IPS-18c (cell line): ENCODE results near the gene KIRREL2.
"Not testable (repeated sequence)": the region's sequence is repeated elsewhere in the genome, so short reads cannot be mapped to it uniquely, and the experiment has no call there.

Experiments
- H3K4me3 ChIP-seq: 2 replicates; pipeline ENCODE4 v1.7.0; 2013; ENCODE audit warnings: low read depth, mild to moderate bottlenecking, low read length, moderate library complexity; ENCODE audit not compliant: insufficient read depth
- H3K9me3 ChIP-seq: one replicate; pipeline ENCODE4 v1.6.1; 2013; ENCODE audit warnings: mild to moderate bottlenecking, low read length, moderate library complexity; ENCODE audit not compliant: control insufficient read depth, insufficient read depth

The KIRREL2 gene

DNA sequence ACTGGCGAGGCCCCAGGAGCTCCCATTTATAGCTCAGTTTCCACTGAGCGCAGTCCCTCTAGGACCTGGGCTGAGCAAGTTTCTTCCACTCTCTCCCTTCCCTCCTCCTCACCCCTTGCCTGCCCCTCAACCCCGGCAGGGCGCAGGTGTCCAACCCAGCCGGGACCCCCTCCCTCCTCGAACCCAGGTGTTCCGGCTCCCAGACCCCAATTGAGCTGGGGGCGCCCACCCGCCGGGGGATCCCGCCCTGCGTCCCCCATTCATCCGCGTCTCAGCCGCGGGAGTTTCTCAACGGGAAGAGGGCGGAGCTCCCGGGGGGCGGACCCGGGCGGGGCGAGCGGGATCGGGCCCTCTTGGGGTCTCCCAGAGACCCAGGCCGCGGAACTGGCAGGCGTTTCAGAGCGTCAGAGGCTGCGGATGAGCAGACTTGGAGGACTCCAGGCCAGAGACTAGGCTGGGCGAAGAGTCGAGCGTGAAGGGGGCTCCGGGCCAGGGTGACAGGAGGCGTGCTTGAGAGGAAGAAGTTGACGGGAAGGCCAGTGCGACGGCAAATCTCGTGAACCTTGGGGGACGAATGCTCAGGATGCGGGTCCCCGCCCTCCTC lies at the start of gene KIRREL2:
KIRREL2 (plus strand) TSS at position 366 of the 604 bp plus-strand sequence; CDS start at position 575, 209 bp downstream.
- no peaks in the 10 kb centered on the region for H3K9me3 ChIP-seq
- H3K4me3 ChIP-seq: peak within 1 kb of the TSS; percentile 60

DNA sequence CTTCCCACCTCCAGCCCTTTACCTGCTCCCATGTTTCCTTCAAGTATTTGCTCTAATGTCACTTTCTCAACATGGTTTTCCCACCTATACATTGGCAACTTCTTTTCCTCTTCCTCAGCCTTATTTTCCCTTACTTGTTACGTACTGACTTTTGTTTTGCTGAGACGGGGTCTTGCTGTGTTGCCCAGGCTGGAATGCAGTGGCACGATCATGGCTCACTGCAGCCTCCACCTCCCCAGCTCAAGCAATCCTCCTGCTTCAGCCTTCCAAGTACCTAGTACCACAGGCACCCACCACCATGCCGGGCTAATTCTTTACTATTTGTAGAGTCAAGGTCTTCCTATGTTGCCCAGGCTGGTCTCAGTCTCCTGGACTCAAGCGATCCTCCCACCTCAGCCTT lies 49.1 kb upstream of the KIRREL2 start:
- Histone ChIP-seq H3K9me3 (no peaks in the 10 kb centered on the region), H3K4me3 (no peak overlapping the region)

DNA sequence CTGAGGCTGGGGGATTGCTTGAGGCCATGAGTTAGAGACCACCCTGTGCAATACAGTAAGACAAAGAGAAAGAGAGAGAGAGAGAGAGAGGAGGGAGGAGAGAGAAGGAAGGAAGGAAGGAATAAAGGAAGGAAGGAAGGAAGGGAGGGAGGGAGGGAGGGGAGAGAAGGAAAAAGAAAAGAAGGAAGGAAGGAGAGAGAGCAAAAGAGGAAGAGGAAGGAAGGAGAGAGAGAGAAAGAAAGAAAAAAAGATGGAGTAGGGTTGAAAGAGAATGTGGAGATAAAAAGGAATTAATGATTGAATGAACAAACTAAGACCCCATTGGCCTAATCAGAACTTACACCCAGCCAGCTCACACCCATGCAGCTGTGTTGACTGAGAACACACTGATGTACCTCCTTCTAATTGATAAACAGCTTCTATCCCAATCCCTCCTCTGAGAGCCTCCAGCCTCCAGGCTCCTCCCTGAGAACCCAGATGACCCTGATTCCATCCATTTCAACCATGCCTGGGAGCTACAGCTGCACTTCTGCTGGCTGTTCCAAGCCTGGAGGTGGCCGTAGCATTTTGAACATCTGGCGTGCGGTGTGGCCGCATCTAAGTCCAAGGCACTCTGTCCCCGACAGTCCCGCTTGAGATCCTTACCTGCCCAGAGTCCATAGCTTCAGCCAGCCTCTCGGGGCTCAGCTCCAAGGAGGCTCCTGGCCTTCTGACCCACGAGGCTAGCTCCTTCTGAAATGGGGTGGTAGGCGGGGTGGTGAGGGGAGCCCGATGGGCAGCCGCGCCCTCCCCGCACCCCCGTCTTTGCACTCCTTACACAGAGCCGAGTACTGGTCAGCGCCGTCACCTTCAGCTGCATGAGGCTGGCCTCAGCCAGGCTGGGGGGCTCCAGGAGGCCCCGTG lies 45.1 kb upstream of the KIRREL2 start:
- no peaks in the 10 kb centered on the region for H3K9me3 ChIP-seq

DNA sequence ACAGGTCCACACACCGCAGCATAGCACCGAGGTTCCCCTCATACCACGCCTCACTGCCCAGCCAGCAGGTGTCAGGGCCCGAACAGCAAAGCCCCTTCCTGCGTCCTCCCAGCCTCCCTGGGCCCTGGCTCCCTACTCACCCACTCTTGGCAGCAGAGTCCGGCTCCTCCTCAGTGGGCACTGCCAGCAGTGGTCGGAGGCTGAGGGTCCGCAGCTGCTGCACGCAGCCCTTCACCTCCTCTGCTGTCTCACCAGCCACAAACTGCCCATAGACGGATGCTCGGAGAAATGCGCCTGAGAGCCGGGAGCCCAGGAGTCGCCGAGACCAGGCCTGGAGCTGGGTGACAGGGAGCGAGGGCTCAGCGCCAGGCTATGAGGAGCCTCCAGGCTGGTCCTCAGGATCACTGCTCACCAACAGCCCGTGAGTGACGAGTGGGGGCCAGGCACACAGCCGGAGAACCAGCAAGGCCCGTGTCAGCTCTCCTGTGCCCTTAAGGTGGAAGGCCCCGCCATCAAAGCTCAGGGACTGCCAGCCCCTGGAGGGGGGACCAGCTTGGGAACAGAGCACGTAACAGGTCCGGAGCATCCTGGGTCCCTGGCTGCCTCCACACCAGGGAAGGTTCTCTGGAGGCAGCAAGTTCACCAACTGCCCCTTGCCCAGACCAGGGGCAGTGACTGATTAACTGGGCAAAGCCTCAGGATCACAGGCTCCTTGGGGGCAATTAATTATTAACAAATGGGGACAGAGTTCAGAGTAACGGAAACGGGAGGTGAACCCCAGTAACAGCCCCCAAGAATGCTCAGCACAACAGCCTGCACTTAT lies 44.3 kb upstream of the KIRREL2 start, which contains the start of gene PRODH2:
PRODH2 (minus strand) TSS at position 626 of the 823 bp plus-strand sequence; CDS start at position 586, 40 bp downstream.
- no peaks in the 10 kb centered on the region for H3K9me3 ChIP-seq
- H3K4me3 ChIP-seq: no peak within 1 kb of the TSS

More for the DNA sequence above, 45.1 kb upstream of the KIRREL2 start:
- no peak overlapping the region for H3K4me3 ChIP-seq

DNA sequence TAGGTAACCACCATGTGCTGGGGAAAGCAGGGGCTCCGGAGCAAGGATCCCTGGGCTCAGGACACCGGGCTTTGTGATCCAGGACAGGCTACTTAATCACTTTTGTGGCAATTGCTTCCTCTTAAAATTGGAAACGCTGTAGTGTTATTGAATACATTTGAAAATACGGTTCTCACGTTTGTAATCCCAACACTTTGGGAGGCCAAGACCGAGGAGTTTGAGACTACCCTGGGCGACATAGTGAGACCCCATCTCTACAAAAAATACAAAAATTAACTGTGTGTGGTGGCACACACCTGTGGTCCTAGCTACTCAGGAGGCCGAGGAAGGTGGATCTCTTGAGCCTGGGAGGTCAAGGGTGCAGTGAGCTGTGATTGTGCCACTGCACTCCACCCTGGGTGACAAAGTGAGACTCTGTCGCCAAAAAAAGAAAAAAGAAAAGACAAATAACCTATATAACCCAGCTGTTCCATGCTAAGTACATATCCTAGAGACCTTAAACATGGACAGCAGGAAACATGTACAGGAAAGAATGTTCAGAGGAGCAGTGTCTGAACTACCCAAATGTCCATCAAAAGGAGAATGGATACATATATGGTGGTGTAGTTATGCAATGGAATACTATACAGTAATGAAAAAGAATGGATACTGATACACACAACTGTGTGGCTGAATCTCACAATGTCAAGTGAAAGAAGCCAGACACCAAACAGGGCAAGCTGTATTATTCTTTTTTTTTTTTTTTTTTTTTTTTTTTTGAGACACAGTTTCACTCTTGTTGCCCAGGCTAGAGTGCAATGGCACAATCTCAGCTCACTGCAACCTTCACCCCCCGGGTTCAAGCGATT lies 43.4 kb upstream of the KIRREL2 start:
- H3K9me3 ChIP-seq: no peaks in the 10 kb centered on the region
- H3K4me3 ChIP-seq: no peak overlapping the region

DNA sequence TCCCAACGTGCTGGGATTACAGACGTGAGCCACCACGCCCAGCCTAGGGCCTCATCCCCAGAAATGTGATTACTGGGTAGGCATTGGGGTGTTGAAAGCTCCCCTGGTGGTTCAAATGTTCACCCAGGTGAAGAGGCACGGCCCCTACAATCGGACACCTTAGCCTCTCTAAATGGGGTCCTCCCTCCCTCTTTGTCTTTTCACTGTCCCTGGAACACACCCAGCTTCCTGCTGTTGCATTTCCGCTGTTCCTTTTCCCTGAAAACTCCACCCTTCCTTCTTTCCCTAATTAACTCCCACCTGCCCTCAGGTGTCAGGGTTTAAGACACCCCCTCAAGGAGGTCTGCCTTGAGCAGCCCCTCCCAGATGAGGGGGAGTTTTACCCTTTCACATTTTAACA lies 40.4 kb upstream of the KIRREL2 start:
- H3K9me3 ChIP-seq: no peaks in the 10 kb centered on the region
- no peak overlapping the region for H3K4me3 ChIP-seq

DNA sequence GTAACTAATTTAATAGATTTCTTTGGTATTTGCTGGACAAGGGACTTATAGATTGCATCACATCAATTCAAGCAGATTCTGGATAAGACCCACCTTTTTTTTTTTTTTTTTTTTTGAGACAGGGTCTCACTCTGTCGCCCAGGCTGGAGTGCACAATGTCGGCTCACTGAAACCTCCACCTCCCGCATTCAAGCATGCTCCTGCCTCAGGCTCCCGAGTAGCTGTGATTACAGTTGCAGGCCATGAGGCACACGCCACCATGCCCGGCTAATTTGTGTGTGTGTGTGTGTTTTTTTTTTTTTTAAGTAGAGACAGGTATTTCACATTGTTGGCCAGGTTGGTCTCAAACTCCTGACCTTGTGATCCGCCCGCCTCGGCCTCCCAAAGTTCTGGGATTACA lies 39.9 kb upstream of the KIRREL2 start:
- H3K4me3 ChIP-seq: no peak overlapping the region
- H3K9me3 ChIP-seq: no peaks in the 10 kb centered on the region

DNA sequence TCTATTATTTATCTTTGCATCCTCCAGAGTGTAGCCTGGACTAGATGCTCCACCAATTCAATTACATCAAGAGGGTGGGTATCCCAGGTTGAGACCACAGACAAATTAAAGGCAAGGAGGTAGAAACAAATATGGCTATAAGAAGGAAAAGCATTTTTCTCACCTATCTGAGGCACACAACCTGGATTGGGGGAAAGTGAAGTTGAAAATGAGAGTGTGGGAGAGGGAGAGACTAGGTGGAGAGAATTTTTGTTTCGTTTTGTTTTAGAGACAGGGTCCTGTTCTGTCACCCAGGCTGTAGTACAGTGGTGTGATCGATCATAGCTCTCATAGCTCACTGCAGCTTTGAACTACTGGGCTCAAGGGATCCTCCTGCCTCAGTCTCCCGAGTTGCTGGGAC lies 38.3 kb upstream of the KIRREL2 start:
- Histone ChIP-seq H3K9me3 (no peaks in the 10 kb centered on the region), H3K4me3 (no peak overlapping the region)

DNA sequence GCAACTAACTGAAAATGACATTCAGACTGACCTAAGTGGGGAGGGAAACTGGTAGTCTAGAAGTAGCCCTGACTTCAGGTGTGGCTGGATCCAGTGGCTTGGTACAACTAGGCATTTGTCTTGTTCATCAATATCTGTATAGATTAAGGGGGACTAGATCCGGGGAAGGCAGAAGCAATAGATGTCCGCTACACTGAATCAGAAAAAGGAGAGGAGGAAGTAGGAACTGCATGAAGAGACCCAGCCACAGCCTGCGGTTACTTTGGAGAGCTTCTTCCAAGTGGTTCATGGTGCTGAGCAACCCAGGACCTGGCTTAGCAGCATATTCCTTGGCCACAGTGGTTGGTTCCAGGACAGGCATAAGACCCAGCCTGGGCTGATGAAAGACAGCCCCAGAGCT lies 34.1 kb upstream of the KIRREL2 start:
- Histone ChIP-seq H3K4me3 (no peak overlapping the region), H3K9me3 (no peaks in the 10 kb centered on the region)

DNA sequence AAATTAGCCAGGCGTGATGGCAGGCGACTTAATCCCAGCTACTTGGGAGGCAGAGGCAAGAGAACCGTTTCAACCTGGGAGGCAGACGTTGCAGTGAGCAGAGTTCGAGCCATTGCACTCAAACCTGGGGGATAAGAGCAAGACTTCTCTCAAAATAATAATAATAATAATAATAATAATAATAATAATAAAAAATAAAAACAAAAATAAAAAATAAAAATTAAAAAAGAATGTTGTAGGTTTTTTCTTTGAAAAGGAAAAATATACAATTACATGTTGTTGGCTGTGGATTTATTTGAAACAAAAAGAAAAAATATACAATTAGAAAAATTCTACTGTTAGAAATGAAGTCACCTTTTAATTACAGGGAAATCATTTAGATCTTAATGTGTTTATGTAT lies 32.6 kb upstream of the KIRREL2 start:
- Histone ChIP-seq H3K9me3 (no peaks in the 10 kb centered on the region), H3K4me3 (no peak overlapping the region)

DNA sequence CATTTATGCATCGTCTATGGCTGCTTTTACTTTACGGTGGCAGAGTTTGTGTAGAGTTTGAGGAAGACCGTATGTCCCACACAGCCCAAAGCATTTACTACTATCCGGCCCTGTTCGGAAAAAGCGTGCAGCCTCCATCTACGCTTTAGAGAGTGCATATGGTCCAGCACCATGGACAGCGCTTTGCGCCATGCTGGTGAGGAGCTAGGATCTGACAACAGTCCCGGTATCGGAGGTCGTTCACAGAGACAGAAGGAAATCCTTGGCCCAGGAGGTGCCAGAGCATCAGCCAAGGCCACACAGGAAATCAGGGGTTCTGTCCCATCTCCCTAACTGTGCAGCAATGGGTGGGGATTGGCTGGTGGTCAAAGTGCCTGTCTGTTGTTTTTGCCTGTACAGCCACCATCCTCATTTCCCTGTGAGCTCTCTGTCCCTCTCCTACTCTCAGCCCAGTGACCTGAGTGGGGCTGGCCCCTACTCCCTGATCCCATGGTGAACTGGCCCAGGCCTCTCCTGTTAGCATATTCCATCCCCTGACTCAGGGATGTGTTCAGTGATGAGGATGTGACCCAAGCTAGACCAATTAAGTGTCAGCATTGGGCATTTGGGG lies 27.9 kb upstream of the KIRREL2 start:
- Histone ChIP-seq H3K4me3 (no peak overlapping the region), H3K9me3 (no peaks in the 10 kb centered on the region)

DNA sequence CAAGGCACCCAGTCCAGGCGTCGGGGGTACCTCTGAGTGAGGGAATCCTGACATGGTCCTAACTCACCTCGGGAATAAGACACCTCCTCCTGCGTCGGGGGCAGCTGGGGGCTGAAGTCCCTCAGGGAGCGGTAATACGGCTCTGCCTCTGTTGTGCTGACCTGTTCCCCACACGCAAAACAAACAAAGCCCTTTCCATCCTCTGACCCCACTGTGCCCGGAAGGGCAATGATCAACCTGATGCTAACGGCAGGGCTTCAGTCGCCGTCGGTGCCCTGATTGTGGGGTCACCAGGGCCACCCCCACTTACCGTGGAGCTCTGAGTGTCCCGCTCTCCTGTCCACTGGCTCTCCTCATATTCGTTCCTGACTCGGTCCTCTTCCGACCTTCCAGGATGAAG lies 25.7 kb upstream of the KIRREL2 start:
- H3K4me3 ChIP-seq: no peak overlapping the region
- H3K9me3 ChIP-seq: no peaks in the 10 kb centered on the region

DNA sequence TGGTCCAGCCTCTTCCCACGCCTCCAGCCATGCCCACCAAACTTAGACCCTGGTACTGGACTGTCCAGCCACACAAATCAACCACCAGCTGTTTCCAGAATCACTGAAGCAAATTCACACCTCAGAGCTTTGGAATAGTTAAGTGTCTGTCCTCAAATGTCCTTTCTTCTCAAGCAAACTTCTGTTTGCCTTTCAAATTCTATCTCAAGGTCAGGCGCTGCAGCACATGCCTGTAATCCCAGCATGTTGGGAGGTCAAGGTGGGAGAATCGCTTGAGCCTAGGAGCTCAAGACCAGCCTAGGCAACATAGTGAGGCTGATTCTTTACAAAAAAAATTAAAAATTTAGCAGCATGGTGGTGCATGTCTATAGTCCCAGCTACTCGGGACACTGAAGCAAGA lies 24.7 kb upstream of the KIRREL2 start:
- H3K4me3 ChIP-seq: no peak overlapping the region

DNA sequence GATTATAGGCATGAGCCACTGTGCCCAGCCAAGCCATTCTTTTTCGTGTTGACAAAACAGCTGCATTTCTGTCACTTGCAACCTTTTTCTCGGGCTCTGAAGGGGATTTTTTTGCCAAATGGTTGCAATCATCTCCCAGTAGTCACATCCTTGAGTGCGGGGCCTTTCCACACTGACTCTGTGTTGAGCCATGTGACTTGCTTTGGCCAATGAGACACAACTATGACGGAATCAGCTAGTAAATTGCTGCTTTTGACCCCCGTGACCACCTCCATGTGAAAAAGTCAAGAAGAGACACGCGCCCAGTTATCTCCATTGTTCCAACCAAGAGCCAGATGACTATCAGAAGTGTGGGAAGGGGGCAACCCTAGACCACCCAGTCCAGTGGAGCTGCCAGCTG lies 22.7 kb upstream of the KIRREL2 start:
- Histone ChIP-seq H3K9me3 (no peaks in the 10 kb centered on the region), H3K4me3 (no peak overlapping the region)

More for the DNA sequence above, 24.7 kb upstream of the KIRREL2 start:
- no peaks in the 10 kb centered on the region for H3K9me3 ChIP-seq

DNA sequence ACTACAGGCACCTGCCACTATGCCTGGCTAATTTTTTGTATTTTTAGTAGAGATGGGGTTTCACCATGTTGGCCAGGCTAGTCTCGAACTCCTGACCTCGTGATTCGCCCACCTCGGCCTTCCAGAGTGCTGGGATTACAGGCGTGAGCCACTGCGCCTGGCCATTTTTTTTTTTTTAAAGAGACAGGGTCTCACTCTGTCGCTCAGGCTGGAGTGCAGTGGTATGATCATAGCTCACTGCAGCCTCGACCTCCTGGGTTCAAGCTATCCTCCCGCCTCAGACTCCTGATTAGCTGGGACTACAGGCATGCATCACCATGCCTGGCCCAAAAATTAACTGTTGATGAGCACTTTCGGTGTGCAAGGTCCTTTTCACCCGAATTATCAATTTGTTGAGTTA lies 20.6 kb upstream of the KIRREL2 start:
- not testable (repeated sequence) for H3K4me3 ChIP-seq, H3K9me3 ChIP-seq

DNA sequence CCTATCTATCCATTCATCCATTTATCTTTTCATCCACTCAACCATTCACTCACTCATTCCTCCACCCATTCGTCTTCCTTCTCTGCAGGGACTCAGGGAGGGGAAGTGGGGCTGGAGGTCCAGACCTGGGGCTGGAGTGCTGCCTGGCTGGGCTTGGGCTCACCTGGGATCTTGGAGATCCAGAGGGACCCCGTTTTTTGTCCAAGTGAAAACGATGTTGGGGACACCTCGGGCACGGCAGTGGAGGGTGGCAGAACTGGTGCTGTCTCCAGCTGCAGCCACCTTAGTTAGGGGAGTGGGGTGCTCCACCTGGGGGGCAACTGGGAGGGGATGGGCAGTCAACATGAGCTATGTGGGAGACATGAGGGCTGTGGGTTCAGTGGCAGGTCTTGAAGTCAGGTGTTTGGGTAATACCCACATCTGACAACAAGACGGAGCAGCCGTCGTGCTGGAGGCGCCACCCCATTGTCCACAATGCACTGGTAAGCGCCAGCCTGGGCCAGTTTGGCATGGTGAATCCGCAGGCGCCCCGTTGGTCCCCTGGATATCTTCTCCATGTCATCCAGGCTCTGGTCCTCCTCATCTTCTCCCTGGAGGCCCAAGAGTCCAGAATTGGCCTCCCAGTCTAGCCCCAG lies 14.6 kb upstream of the KIRREL2 start:
- Histone ChIP-seq H3K9me3 (no peaks in the 10 kb centered on the region), H3K4me3 (no peak overlapping the region)
